GM19324 (cell line): ENCODE results near the gene OPCML.

Source experiments
- ATAC-seq: cut with Tn5 transposase; IDR thresholded peaks from one replicate; pipeline ENCODE4 v1.9.1; 2021; ENCODE audit warnings: mild to moderate bottlenecking, moderate library complexity; ENCODE audit not compliant: unreplicated experiment, low FRiP score

The OPCML gene

DNA sequence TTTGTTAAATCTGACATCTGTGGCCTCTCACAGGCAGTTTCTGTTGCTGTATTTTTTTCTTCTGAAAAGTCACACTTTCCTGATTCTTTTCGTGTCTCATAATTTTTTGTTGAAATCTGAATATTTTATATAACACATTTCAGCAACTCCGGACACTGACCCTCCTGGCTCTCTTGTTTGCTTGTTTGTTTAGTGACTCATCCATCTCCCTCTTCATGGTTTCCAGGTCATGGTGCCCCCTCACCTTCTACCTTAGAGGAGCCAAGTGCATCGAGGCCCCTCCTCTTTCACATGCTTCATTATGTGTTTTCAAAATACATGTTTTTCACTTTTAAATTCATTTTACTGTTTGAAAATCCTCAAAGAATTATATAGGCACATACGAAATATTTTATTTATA lies 562.4 kb downstream of the OPCML start:
- ATAC-seq, result no peak

GRCh38 chr11:132962041-132962440 lies 570.3 kb downstream of the OPCML start:
- no peak for ATAC-seq

GRCh38 chr11:132961453-132961852 lies 570.8 kb downstream of the OPCML start:
- ATAC-seq, result no peak

DNA sequence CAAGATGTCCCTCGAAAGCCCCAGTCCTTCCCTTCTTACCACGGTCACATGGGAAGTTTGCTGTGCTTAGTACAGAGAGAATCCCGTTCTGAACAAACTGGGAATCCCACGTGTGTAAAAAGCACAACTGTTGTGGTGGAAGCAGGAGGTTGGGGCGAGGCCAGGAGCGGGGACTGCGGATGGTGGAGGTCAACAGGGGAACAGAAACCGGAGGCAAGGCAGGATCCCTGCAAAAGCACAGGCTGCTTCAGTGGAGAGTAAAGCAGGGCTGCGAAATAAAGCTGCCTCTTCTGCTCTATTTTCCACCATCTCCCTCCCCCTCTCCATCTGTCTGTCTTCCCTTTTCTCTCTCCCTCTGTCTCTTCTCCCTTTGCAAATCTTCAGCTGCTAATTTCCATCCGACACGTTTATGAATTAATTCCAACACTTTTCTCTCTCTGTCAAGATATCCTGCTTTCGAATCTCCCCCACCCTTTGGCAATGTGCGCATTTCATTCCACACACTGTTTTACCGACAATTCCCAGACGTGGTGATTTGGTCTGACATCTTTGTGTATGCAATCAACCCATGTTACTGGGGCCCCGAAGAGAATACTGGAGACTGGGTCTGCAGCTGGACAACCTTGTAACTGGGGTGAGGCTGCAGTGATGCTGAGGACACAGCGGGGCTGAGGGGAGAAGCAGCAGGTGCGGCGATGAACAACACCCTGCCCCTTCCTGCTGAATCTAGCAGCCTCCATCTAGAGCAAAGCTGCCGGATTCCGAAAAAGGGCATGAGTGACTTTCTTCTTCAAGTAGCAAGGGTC lies 571.8 kb downstream of the OPCML start:
- no peak for ATAC-seq

GRCh38 chr11:132959693-132960092 lies 572.6 kb downstream of the OPCML start:
- ATAC-seq, result no peak

DNA sequence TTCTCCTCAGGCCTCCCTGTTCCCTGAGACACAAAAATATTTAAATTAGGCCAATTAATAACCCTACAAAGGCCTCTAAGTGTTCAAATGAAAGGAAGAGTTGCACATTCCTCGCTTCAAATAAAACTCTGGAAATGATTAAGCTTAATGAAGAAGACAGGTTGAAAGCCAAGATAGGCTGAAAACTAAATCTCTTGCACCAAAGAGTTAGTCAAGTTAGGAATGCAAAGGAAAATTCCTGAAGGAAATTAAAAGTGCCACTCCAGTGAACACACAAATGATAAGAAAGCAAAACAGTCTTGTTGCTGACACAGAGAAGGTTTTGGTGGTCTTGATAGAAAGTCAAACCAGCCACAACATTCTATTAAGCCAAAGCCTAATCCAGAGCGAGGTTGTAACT lies 574.4 kb downstream of the OPCML start:
- ATAC-seq, result no peak

DNA sequence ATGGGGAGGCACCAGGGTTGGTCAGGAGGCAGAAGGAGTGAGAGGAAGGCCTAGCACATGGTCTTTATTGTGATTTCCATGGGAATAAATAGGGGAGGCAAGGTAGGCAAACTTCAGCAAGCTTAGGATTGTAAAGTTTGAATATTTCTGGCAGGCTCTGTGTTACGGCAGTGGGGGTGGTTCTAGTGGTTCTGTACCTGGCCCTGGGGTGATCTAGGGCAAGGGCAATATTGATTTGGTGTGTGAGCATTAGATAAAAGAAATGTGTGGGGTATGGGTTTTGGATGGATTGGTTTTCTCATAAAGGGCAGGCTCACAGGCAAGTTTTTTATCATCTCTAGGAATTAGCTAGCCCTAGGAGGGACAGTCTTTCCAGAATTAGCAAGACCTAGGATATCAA lies 584.0 kb downstream of the OPCML start:
- no peak for ATAC-seq

DNA sequence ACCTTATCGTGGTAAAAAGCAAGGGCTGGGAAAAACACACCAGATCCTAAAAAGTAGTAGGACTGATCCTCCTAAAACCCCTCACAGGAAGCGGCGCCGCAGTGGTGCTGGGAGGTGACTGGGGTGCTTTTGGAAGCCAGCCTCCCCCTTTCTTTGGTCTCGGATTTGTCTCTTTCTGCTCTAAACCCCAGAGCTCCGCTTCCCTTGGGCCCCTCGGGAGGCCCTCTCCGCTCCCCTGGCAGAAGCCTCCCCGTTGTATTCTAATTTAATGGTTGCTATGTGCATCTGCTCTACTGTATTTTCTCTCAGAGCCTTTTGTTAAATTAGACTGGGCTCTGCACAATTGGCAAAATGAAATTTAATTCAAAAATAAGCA lies 587.7 kb downstream of the OPCML start:
- no peak for ATAC-seq

DNA sequence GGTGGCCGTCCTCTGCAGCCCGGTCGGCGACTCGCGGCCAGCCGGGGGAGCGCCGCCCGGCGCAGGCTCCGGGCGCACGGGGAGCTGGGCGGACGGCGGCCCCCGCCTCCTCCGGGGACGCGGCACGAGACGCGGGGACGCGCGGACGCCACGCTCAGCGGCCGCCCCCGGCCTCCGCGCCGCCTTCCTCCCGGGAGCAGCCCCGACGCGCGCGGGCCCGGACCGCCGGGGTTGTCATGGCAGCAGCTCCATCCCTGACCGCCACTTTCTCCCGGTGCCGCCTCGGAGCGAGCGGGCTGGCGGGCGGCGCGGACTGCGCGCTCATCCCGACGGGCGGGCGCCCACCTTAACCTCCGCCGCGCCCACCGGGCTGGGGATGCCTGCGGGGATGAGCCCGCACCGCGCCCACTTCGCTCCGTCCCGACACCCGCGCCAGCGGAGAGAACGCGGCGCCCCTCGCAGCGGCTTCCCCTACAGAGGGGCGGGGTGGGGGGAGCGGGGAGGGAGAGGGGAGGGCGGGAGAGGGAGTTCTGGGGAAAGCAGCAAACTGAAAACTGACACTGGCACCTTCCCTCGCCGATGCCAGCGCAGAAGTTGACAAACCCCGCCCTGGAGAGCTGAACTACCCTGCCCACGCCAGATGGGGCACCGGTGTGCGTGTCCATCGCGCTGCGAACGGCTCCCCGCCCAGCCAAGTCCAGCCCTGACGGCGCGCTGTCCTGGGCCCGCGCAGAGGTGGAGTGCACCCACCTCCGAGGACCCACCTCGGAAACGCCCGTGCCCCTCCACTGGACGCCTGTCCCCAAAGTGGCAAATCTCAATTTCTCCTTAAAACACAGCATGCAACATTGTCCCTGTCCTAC lies 588.4 kb downstream of the OPCML start:
- ATAC-seq, result no peak

- no peak for ATAC-seq
These were observed 589.0 kb downstream of the OPCML start for GRCh38 chr11:132943357-132943705.

DNA sequence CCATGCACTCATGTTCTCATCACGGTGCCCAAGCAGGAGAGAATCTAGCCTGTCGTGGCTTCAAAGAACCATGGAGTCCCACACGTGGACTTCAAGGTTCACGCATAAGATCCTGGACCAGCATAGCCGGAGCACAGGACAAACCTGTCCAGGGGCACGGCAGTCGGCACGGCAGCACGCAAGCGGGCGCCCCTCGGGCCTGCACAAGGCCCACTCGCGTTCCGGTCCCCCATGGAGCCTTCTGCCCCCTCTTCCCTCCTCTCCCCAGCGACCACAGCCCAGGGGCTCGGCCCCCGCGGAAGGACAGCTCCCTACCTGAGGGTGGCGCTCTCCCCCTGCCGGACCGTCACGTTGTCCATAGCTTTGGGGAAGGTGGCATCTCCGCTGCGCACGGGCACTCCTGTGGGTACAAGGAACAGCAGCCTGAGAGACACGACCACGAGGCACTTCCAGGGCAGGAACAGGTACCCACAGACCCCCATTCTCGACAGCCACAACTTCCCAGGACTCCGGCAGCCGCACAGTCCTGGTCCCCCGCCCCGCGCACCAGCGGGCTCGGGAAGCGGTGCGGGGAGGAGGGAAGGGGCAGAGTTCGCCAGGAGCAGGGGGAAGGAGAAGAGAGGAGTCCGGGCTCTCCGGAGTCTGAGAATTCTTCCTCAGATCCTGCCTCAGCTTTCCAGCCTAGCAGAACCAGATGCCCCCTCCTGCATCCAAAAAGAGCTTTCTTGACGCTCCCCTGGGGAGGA lies 589.5 kb downstream of the OPCML start:
- no peak for ATAC-seq

- ATAC-seq, result no peak
These were observed 590.5 kb downstream of the OPCML start for GRCh38 chr11:132941761-132942160.

DNA sequence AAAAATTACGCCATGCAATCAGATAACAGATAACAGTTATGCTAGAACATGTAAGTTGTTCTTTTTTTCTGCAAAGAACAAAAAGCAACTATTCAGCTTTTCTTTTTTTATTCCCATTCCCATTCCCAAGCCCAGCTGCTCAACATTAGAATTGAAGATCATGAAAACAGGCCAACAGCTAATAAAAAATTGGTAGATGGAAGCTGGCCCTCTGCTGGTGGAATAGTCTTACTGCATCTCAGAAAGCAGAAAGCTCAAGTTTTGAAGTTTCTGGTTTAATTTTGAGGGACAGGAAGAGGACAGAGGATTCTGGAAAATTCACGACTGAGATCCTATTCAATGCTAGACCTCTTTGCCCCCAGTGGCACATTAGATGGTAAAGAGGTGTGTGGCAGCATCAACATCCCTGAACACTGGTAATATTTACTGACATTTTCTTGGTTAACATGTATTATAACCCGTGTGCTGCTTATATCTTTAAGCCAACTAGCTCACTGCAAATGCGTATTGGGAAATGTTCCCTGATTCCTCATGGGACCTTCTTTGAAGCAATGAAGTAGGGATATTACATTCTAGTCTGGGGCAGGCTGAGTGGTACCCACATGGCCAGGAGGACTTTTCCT lies 591.2 kb downstream of the OPCML start:
- ATAC-seq, result no peak

DNA sequence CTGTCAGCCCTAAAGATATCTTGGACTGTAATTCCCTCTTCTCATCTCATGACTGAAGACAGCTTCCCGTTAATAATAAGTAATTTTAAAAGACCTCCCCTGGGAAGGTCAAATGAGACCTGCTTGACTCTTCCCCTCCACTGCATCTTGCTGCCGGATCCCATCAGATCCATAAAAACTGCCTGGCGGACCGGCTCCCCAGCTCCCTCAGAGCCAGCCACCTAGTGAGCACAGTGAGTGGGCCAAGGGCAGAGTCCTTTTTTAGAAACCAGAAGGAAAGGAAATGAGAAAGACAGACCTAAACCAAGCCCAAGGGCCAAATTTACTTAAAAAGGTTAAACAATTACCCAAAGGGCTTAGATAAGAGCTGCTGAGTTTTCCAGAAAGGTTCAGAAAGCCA lies 595.3 kb downstream of the OPCML start:
- no peak for ATAC-seq

GRCh38 chr11:132935383-132935782 lies 596.9 kb downstream of the OPCML start:
- ATAC-seq, result no peak

DNA sequence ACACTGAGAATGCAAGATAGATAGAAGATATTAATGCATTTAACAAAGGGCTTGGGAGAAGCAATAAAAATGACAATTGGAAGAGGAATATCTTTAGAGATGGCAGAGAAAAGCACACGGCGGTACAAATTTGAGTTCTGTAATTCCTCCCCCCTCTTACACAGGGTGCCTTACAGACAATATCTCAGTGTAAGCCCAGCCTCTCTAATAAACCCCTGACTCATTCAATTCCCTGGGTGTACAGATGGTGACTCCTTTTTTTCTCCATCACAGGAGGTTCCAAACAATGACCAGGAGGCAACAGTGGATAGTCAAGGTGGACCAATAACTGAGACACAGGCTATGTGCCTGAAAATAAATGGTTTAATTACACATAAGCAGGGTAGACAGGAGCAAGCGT lies 598.6 kb downstream of the OPCML start:
- ATAC-seq, result no peak

- ATAC-seq, result no peak
These were observed 606.4 kb downstream of the OPCML start for GRCh38 chr11:132925825-132926469.

DNA sequence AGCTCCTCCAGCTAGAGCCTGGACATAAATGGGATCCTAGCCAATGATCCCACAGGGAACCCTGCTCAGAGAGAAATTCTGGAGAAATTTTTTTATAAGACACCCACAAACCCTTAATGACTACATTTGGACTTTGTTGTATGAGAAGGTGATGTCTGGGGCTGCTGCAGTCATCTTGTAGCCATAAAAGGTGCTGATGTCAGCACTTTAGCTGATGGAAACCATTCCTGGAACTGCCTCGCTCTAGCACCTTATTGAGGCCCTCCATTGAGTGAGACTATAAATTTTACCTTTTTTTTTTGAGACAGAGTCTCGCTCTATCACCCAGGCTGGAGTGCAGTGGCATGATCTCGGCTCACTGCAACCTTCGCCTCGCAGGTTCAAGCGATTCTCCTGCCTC lies 610.7 kb downstream of the OPCML start:
- no peak for ATAC-seq

DNA sequence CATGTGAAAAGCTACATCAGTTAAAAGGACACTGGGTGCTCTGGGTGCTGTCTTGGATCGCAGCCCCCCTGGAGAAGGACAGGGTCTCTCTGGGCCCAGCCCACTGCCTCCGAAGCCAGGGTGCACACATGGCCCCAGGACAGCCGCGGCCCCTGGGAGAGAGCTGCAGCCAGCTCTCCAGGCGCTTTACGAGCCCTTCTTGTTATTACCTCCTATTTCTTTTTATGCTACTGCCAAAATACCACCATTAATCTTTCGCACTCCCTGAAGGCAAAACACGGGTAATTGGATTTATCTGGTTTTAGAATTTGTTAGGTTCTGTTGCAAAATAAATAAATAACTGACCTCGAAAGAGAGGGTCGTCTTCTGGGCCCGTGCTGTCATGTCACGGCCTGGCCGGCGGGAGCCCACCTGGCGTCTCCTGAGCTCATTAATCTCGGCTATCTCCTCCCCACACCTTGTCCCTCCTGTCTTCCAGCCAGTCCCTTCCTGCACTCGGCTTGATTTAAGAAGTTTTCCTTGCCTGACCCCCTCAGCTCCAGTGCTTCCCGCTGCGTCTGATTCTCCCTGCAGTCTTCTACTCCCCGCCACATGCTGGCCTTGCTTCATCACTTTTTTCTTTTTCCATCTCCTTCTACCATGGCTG lies 611.7 kb downstream of the OPCML start:
- ATAC-seq, result no peak

- ATAC-seq, result no peak
These were observed 617.7 kb downstream of the OPCML start for GRCh38 chr11:132914600-132914999.
